HepG2 (cell line): ENCODE data around the gene PPIP5K1. TPM values are rescaled to one million over a fixed set of nuclear protein-coding genes. Genes with fewer than 3 reads are reported as not detected.

Experiments
- AGO2 ChIP-seq: fragments of 200-400 bp; formaldehyde crosslinking; optimal IDR thresholded peaks from 2 replicates; pipeline ENCODE3; 2017; ENCODE audit warnings: mild to moderate bottlenecking, low read depth, low read length, moderate library complexity
- MTA3 ChIP-seq: sonication (generic); formaldehyde crosslinking; IDR thresholded peaks from 2 replicates; pipeline ENCODE4 v1.4.0; 2020; ENCODE audit warnings: missing genetic modification reagents
- NFKB2 ChIP-seq: sonication (generic); formaldehyde crosslinking; IDR thresholded peaks from 2 replicates; pipeline ENCODE4 v1.4.0; 2020; ENCODE audit warnings: missing genetic modification reagents, borderline replicate concordance
- NFYC ChIP-seq: IDR thresholded peaks from 2 replicates; pipeline ENCODE4 v1.6.1; 2016; ENCODE audit warnings: missing genetic modification reagents, missing compliant biosample characterization
- ONECUT2 ChIP-seq: sonication (generic); formaldehyde crosslinking; IDR thresholded peaks from 2 replicates; pipeline ENCODE4 v1.4.0; 2020; ENCODE audit warnings: missing genetic modification reagents
- RBFOX2 ChIP-seq: fragments of 200-400 bp; formaldehyde crosslinking; IDR thresholded peaks from 2 replicates; pipeline ENCODE4 v1.6.1; 2017; ENCODE audit warnings: low read depth, mild to moderate bottlenecking, low read length
- SOX5 ChIP-seq: IDR thresholded peaks from 2 replicates; pipeline ENCODE4 v1.6.1; 2016; ENCODE audit warnings: borderline replicate concordance
- THAP11 ChIP-seq: IDR thresholded peaks from 2 replicates; pipeline ENCODE4 v1.6.1; 2016; ENCODE audit warnings: missing biosample characterization, missing genetic modification reagents
- ZFX ChIP-seq: sonication (generic); formaldehyde crosslinking; IDR thresholded peaks from 2 replicates; pipeline ENCODE4 v1.4.0; 2020; ENCODE audit warnings: mild to moderate bottlenecking, low read depth, missing genetic modification reagents, moderate library complexity
- ZNF619 ChIP-seq: sonication (generic); formaldehyde crosslinking; IDR thresholded peaks from 2 replicates; pipeline ENCODE4 v1.4.0; 2020; ENCODE audit warnings: mild to moderate bottlenecking, missing genetic modification reagents
- ZNF672 ChIP-seq: sonication (generic); formaldehyde crosslinking; IDR thresholded peaks from 2 replicates; pipeline ENCODE4 v1.8.1; 2022; ENCODE audit warnings: missing genetic modification reagents
- polyA plus RNA-seq, 8 experiments: library from polyadenylated mRNA; depleted of rRNA in 3 of 8; stranded (reverse) in 7 of 8; unstranded in 1 of 8; fragments of >200 nt; fragmentation: Illumina TruSeq in 4 of 8; extraction: Trizol in 4 of 8; gene quantifications; 2 replicates each; pipeline versions ENCODE4 v1.2.1 to v1.2.3, GENCODE V29; 2011 to 2016; ENCODE audit warnings: low read depth in 4 of 8, missing spikeins in 1 of 8, mixed read lengths in 1 of 8; ENCODE audit not compliant: insufficient read depth in 1 of 8
- total RNA-seq, 5 experiments: library from RNA; depleted of rRNA; stranded (reverse); fragments of >200 nt; fragmentation: Illumina TruSeq; extraction: Trizol; gene quantifications; 2 replicates each; pipeline ENCODE4 v1.2.3, GENCODE V29; 2016; ENCODE audit warnings: low read depth in 1 of 5
- TF ChIP-seq, protein P1 (sequence below): sonication (generic); formaldehyde crosslinking; IDR thresholded peaks from 2 replicates; pipeline ENCODE4 v1.4.0; 2020; ENCODE audit warnings: missing genetic modification reagents
- TF ChIP-seq, protein P2 (sequence below): sonication (generic); formaldehyde crosslinking; IDR thresholded peaks from 2 replicates; pipeline ENCODE4 v1.8.1; 2023; ENCODE audit warnings: missing genetic modification reagents, inconsistent platforms, borderline replicate concordance
- TF ChIP-seq, protein P3 (sequence below): sonication (generic); formaldehyde crosslinking; IDR thresholded peaks from 2 replicates; pipeline ENCODE4 v1.5.1; 2020; ENCODE audit warnings: missing genetic modification reagents, mild to moderate bottlenecking, borderline replicate concordance
- TF ChIP-seq, protein P4 (sequence below): sonication (generic); formaldehyde crosslinking; IDR thresholded peaks from 2 replicates; pipeline ENCODE4 v1.4.0; 2020; ENCODE audit warnings: missing genetic modification reagents

Gene PPIP5K1
- total and polyA plus RNA-seq, 2 of the 13 experiments (the other 11 are each of a cell fraction or from before 2014, with no cell fraction given) = 9.9 to 10.9 TPM

DNA sequence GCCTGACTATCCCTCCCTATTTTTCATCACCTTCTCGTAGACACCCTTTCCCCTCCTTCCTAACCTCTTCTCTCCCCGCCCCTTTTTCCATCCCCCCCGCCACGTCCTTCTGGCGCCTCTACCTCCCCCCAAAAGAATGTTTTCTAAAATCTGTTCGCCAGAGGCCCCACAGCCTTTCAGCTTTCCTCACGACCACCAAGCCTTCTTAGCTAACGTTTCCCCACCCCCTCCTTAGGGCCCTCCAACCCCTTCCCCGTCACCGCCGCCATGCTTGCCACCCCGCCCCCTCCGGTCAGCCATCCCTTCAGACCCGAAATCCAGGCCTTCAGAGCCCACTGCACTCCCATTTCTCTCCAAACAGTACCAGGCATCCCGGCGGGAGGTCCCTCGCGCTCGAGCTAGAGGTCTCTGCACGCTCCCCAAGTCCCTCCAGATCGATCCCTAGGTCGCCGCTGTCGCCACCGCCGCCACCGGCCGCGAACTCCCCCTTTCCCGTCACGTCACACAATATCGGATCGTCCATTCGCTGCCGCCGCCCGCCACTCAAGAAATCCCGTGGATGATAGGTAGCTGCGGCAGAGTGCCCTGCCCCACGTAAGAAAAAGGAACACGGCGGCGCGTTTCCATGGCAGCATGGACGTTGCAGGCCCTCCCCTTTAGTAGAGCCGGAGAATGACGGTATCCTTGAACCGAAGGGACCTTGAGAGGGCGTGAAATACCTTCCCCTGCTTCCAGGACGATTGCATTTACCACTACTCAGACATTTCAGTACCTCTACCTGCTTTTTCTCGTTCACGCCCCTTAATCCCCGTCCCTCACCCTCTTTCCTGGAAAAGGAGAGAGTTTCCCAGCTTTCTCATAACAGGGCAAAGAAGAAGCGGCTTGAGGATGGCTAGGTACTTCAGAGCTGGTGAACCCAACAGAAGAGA lies 97.1 kb downstream of the PPIP5K1 start, which contains the start of gene TP53BP1 (continued):
- TF ChIP-seq, protein P1, sequence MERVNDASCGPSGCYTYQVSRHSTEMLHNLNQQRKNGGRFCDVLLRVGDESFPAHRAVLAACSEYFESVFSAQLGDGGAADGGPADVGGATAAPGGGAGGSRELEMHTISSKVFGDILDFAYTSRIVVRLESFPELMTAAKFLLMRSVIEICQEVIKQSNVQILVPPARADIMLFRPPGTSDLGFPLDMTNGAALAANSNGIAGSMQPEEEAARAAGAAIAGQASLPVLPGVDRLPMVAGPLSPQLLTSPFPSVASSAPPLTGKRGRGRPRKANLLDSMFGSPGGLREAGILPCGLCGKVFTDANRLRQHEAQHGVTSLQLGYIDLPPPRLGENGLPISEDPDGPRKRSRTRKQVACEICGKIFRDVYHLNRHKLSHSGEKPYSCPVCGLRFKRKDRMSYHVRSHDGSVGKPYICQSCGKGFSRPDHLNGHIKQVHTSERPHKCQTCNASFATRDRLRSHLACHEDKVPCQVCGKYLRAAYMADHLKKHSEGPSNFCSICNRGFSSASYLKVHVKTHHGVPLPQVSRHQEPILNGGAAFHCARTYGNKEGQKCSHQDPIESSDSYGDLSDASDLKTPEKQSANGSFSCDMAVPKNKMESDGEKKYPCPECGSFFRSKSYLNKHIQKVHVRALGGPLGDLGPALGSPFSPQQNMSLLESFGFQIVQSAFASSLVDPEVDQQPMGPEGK (CRISPR knock-in tag) = peak; percentile 49; the same call in 1 of the 2 replicates
- TF ChIP-seq, protein P2, sequence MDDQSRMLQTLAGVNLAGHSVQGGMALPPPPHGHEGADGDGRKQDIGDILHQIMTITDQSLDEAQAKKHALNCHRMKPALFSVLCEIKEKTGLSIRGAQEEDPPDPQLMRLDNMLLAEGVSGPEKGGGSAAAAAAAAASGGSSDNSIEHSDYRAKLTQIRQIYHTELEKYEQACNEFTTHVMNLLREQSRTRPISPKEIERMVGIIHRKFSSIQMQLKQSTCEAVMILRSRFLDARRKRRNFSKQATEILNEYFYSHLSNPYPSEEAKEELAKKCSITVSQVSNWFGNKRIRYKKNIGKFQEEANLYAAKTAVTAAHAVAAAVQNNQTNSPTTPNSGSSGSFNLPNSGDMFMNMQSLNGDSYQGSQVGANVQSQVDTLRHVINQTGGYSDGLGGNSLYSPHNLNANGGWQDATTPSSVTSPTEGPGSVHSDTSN = peak; percentile 47; the same call in 1 of the 2 replicates
- TF ChIP-seq NFYC = peak; percentile 97
- no peak for TF ChIP-seq AGO2
- TF ChIP-seq ZFX = peak; percentile 56; the same call in 1 of the 2 replicates
- peak; percentile 67 for TF ChIP-seq ONECUT2
- TF ChIP-seq ZNF619 (CRISPR knock-in tag) = no peak
- no peak for TF ChIP-seq MTA3 (CRISPR knock-in tag)
- TF ChIP-seq, protein P3, sequence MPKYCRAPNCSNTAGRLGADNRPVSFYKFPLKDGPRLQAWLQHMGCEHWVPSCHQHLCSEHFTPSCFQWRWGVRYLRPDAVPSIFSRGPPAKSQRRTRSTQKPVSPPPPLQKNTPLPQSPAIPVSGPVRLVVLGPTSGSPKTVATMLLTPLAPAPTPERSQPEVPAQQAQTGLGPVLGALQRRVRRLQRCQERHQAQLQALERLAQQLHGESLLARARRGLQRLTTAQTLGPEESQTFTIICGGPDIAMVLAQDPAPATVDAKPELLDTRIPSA (CRISPR knock-in tag) = no peak
- TF ChIP-seq NFKB2 (CRISPR knock-in tag) = peak; percentile 50; the same call in 1 of the 2 replicates
- peak; percentile 62 for TF ChIP-seq THAP11 (CRISPR knock-in tag)
- TF ChIP-seq, protein P4, sequence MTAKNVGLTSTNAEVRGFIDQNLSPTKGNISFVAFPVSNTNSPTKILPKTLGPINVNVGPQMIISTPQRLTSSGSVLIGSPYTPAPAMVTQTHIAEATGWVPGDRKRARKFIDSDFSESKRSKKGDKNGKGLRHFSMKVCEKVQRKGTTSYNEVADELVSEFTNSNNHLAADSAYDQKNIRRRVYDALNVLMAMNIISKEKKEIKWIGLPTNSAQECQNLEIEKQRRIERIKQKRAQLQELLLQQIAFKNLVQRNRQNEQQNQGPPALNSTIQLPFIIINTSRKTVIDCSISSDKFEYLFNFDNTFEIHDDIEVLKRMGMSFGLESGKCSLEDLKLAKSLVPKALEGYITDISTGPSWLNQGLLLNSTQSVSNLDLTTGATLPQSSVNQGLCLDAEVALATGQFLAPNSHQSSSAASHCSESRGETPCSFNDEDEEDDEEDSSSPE (CRISPR knock-in tag) = 0 out of 2 replicates have a peak, but pooled peaks have one; percentile 43
- 0 out of 2 replicates have a peak, but pooled peaks have one; percentile 14 for TF ChIP-seq SOX5 (CRISPR knock-in tag)
- peak; percentile 66 for TF ChIP-seq RBFOX2
- no peak for TF ChIP-seq ZNF672
